ENCODE measurements around the gene ASCC1.

- no peak for TF ChIP-seq MAX (IDR thresholded peaks at IDR 0.05)
- TF ChIP-seq, protein P1, sequence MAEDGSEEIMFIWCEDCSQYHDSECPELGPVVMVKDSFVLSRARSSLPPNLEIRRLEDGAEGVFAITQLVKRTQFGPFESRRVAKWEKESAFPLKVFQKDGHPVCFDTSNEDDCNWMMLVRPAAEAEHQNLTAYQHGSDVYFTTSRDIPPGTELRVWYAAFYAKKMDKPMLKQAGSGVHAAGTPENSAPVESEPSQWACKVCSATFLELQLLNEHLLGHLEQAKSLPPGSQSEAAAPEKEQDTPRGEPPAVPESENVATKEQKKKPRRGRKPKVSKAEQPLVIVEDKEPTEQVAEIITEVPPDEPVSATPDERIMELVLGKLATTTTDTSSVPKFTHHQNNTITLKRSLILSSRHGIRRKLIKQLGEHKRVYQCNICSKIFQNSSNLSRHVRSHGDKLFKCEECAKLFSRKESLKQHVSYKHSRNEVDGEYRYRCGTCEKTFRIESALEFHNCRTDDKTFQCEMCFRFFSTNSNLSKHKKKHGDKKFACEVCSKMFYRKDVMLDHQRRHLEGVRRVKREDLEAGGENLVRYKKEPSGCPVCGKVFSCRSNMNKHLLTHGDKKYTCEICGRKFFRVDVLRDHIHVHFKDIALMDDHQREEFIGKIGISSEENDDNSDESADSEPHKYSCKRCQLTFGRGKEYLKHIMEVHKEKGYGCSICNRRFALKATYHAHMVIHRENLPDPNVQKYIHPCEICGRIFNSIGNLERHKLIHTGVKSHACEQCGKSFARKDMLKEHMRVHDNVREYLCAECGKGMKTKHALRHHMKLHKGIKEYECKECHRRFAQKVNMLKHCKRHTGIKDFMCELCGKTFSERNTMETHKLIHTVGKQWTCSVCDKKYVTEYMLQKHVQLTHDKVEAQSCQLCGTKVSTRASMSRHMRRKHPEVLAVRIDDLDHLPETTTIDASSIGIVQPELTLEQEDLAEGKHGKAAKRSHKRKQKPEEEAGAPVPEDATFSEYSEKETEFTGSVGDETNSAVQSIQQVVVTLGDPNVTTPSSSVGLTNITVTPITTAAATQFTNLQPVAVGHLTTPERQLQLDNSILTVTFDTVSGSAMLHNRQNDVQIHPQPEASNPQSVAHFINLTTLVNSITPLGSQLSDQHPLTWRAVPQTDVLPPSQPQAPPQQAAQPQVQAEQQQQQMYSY (CRISPR knock-in tag; IDR thresholded peaks at IDR 0.05) = no peak
- no peak for TF ChIP-seq POLR2A (IDR thresholded peaks at IDR 0.05; ENCODE audit: insufficient read depth in 1 of 2, low read depth in 2 of 2, low read length in 2 of 2)
- TF ChIP-seq ZBTB1 (CRISPR knock-in tag; IDR thresholded peaks at IDR 0.05; ENCODE audit: borderline replicate concordance) = no peak
- TF ChIP-seq YY1 (IDR thresholded peaks at IDR 0.05; ENCODE audit: insufficient read depth, insufficient replicate concordance, low read depth, low read length) = no peak
- TF ChIP-seq SRSF4 (IDR thresholded peaks at IDR 0.05; ENCODE audit: low read depth, low read length, poor library complexity, severe bottlenecking) = no peak
- TF ChIP-seq RARG (CRISPR knock-in tag; IDR thresholded peaks at IDR 0.05; ENCODE audit: low read depth) = no peak
- TF ChIP-seq TCF12 (IDR thresholded peaks at IDR 0.05) = no peak
- TF ChIP-seq TCF12 (CRISPR knock-in tag; IDR thresholded peaks at IDR 0.05) = no peak
- TF ChIP-seq, protein P2, sequence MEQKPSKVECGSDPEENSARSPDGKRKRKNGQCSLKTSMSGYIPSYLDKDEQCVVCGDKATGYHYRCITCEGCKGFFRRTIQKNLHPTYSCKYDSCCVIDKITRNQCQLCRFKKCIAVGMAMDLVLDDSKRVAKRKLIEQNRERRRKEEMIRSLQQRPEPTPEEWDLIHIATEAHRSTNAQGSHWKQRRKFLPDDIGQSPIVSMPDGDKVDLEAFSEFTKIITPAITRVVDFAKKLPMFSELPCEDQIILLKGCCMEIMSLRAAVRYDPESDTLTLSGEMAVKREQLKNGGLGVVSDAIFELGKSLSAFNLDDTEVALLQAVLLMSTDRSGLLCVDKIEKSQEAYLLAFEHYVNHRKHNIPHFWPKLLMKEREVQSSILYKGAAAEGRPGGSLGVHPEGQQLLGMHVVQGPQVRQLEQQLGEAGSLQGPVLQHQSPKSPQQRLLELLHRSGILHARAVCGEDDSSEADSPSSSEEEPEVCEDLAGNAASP (CRISPR knock-in tag; IDR thresholded peaks at IDR 0.05; ENCODE audit: borderline replicate concordance) = no peak
Measured at GRCh38 chr10:72107325-72108003, 108.6 kb downstream of the ASCC1 start.

All from HepG2 (cell line).